ENCODE measurements around the gene ACSL1. TPM values are rescaled to one million over a fixed set of nuclear protein-coding genes. Genes with fewer than 3 reads are reported as not detected.
A peak's percentile ranks its signal among the peaks of the same experiment; 100 is the strongest.

ACSL1 gene
- total RNA-seq, 1 donor from 2014 or later: 6.4 TPM

DNA sequence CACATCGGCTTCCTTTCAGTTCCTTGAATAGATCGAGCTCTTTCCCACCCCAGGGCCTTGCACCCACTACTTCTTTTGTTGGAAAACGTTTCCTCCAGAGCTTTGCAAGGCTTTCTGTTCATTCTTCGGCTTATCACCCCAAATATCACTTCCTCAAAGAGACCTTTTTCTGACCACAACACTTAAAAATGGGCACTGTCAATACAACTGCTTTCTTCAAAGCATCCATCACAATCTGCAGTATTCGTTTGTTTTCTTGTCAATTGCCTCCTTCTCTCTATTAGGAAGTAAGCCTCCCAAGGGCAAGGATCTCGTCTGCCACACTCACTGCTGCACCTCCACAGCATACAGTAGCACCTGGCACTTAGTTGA is 74.2 kb downstream of the ACSL1 start:
- peaks cover 9% of the 10 kb centered on the region for H3K27me3 Mint-ChIP-seq
- H3K4me3 Mint-ChIP-seq (ENCODE audit: low read depth): no peak overlapping the region
- peaks cover 20% of the 10 kb centered on the region for H3K4me1 Mint-ChIP-seq (ENCODE audit: low read depth)
- no peak for TF ChIP-seq CTCF (IDR thresholded peaks at IDR 0.05; ENCODE audit: unreplicated experiment)
- no peaks in the 10 kb centered on the region for H3K9me3 Mint-ChIP-seq (ENCODE audit: low read depth)
- no peak for DNase-seq (ENCODE audit: low spot score, unreplicated experiment)
- no peaks in the 10 kb centered on the region for H3K36me3 Mint-ChIP-seq (ENCODE audit: insufficient read depth)
- H3K27ac Mint-ChIP-seq: no peak overlapping the region

DNA sequence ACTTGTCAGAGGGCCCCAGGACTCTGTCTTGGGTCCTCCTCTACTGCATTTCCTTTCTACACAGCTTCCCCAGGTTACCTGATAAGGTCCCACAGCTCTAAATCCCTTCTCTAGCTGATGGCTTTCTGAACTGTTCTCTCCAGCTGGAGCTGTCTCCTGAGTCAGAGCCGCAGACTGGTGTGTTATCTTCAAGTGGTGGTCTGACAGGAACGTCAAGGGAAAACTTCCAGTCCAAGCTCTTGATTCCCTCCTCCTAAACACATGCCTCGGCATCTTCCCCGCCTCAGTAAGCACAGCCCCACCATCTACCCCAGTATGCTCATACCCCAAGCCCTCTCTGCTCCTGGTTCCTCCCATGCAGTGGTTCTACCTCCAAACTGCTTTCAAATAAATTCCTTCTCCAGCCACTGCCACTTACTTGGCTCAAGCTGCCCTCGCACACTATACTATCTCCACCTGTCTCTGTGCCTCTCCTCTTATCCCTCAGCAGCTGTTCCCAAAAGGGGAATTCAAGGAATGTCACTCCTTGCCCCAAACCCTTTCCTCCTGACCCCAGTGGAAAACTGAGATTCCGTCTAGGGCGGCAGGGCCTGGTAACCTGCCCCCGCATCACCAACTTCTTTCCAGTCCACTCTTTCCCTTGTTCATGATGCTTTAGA is 74.7 kb downstream of the ACSL1 start:
- TF ChIP-seq CTCF (IDR thresholded peaks at IDR 0.05; ENCODE audit: unreplicated experiment): no peak
- Mint-ChIP-seq H3K27me3 (peaks cover 9% of the 10 kb centered on the region), H3K36me3 (ENCODE audit: insufficient read depth) (no peaks in the 10 kb centered on the region), H3K27ac (no peak overlapping the region), H3K9me3 (ENCODE audit: low read depth) (no peaks in the 10 kb centered on the region), H3K4me1 (ENCODE audit: low read depth) (peaks cover 26% of the 10 kb centered on the region), H3K4me3 (ENCODE audit: low read depth) (no peak overlapping the region)
- no peak for DNase-seq (ENCODE audit: low spot score, unreplicated experiment)

DNA sequence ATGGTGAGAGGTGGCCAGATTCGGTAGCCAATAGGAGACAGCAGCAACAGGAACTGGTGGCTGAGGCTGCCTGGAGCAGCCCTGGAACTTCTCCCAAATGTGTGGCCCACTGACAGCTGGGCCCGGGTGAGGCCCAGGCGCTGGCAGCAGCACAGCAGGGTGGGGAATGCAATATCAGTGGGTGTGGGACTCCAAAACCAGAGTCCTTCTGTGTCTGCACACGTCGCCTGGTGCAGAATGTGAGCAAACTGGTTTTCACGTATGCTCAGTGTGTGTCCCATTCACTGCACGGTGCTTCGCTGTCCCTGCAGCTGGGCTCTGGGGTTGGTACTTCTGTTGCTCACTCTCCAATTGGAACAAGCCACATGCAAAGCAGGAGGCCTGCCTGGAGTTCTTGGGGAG is 77.5 kb downstream of the ACSL1 start:
- Mint-ChIP-seq H3K27ac (peak overlapping the region; percentile 86), H3K27me3 (peaks cover 9% of the 10 kb centered on the region), H3K9me3 (ENCODE audit: low read depth) (no peaks in the 10 kb centered on the region), H3K36me3 (ENCODE audit: insufficient read depth) (no peaks in the 10 kb centered on the region), H3K4me3 (ENCODE audit: low read depth) (no peak overlapping the region), H3K4me1 (ENCODE audit: low read depth) (peaks cover 30% of the 10 kb centered on the region)
- no peak for DNase-seq (ENCODE audit: low spot score, unreplicated experiment)
- no peak for TF ChIP-seq CTCF (IDR thresholded peaks at IDR 0.05; ENCODE audit: unreplicated experiment)

DNA sequence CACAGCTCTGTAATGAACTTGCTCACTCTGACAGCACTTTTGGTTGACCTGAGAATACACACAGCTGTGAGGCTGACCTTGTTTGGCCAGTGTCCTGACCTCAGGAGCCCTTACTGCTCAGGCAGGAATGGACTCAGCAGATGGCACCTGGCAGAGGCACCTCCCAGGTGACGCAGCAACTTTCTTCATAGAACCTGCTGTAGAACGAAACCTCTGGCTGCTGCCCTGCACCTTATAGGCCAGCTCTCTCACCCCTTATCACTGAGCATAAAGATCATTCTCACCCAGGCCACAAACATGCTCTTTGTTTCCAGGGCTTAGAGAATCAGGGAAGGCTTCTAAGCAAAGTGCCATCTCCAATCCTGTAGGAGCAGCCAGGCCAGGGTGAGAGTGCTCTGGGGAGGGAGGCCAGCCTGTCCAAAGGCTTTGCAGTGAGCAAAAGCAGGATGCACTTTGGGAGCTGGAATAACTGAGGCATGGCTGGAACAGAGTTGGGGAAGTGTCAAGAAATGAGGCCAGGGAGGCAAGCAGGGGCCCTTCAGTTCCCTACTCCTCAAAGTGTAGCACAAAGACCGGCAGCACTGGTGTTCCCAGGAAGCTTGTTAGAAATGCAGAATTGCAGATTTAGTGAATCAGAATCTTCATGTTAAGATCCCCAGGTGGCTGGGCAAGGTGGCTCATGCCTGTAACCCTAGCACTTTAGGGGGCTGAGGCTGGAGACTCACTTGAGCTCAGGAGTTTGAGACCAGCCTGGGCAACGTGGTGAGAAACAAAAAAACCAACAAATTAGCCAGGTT is 78.5 kb downstream of the ACSL1 start:
- H3K9me3 Mint-ChIP-seq (ENCODE audit: low read depth): peaks cover 1% of the 10 kb centered on the region
- no peak overlapping the region for H3K4me3 Mint-ChIP-seq (ENCODE audit: low read depth)
- H3K27ac Mint-ChIP-seq: peak overlapping the region; percentile 96
- peaks cover 9% of the 10 kb centered on the region for H3K27me3 Mint-ChIP-seq
- no peak for DNase-seq (ENCODE audit: low spot score, unreplicated experiment)
- no peaks in the 10 kb centered on the region for H3K36me3 Mint-ChIP-seq (ENCODE audit: insufficient read depth)
- no peak for TF ChIP-seq CTCF (IDR thresholded peaks at IDR 0.05; ENCODE audit: unreplicated experiment)
- peaks cover 30% of the 10 kb centered on the region for H3K4me1 Mint-ChIP-seq (ENCODE audit: low read depth)

DNA sequence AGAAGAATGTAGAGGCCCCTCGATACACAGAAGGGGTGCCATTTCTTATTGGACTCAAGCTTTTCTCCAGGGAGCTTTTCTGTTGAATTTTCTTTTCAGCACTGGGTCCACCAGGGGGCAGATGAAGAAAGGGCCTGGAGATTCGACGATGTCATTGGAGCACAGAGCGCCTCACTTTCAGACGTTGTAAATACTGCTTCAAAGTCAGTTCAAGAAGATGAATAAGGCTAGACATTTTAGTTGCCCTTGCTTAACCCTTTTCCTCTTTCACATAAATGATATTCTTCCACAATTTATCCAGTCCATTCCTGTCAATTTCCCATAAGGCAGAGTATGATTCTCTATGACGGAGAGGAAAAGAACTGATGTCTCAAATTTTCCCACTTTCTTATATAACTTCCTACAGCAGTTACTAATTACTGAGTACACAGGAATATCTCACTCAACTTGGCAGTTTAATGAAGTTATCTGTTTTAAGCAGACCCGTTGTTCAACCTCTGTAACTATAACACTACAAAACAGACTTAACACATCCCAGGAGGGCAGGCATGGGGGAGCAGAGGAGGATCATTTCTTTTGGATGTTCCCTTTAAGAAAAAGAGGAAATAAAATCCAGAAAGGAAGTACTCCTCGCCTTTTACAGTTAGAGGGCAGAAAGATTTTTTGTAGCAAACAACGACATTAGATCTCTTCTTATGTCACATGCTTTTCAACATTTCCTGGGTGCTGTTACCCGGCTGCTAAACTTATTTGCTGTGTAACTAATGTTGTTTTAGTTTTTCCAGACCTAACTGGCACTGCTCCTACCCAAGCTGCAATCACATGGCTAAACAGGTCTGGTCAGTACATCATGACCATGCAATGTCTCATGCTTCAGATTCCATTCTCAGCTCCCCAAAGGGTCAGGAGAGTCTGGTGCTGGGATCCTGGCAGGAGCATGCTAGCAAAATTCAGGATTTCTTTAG is 79.7 kb downstream of the ACSL1 start:
- Mint-ChIP-seq H3K4me3 (ENCODE audit: low read depth) (peak overlapping the region; percentile 37), H3K4me1 (ENCODE audit: low read depth) (peaks cover 26% of the 10 kb centered on the region)

More for the DNA sequence above, 79.7 kb downstream of the ACSL1 start:
- Mint-ChIP-seq H3K27ac (peak overlapping the region; percentile 96), H3K36me3 (ENCODE audit: insufficient read depth) (no peaks in the 10 kb centered on the region), H3K9me3 (ENCODE audit: low read depth) (peaks cover 4% of the 10 kb centered on the region), H3K27me3 (peaks cover 3% of the 10 kb centered on the region)
- peak; percentile 44 for DNase-seq (ENCODE audit: low spot score, unreplicated experiment)
- peak; percentile 84 for TF ChIP-seq CTCF (IDR thresholded peaks at IDR 0.05; ENCODE audit: unreplicated experiment)
